Pancreas (tissue), 10 donors: ENCODE results near the gene ALKBH7. TPM values are rescaled to one million over a fixed set of nuclear protein-coding genes. Genes with fewer than 3 reads are reported as not detected.
"Not testable (repeated sequence)": the region's sequence is repeated elsewhere in the genome, so short reads cannot be mapped to it uniquely, and the experiment has no call there.

Source experiments
- ATAC-seq, 4 donors: fragments of 200-7000 bp; cut with Tn5 transposase; one replicate each; pipeline versions ENCODE4 v1.8.0 to v1.9.1; 2020; ENCODE audit warnings: mild to moderate bottlenecking in 4 of 4, moderate library complexity in 4 of 4
- DNase-seq, 6 donors: peaks; one replicate each; pipeline ENCODE4 v3.0.0-alpha.2; 2020
- FAIRE-seq: peaks from 2 replicates; lab custom pipeline; 2012; peaks lifted over from hg19 to GRCh38; lab: Jason Lieb, UNC
- H3K27ac ChIP-seq, 4 donors: fragments of 200-600 bp; sonication (generic); 1 replicate in 3 of 4; 2 replicates in 1 of 4; pipeline versions ENCODE4 v1.5.0 to v1.8.0; 2020
- H3K27me3 ChIP-seq, 4 donors: fragments of 200-600 bp; one replicate each; pipeline ENCODE4 v1.8.0; 2021
- H3K36me3 ChIP-seq, 3 donors: fragments of 200-600 bp; sonication (generic) in 1 of 3; one replicate each; pipeline versions ENCODE4 v1.5.0 to v1.8.0; 2020 to 2021
- H3K4me1 ChIP-seq, 3 donors: fragments of 200-600 bp; one replicate each; pipeline ENCODE4 v1.8.0; 2021
- H3K4me3 ChIP-seq, 4 donors: fragments of 200-600 bp; sonication (generic) in 2 of 4; one replicate each; pipeline versions ENCODE4 v1.5.0 to v1.8.0; 2020 to 2021
- H3K9me3 ChIP-seq, 4 donors: fragments of 200-600 bp; one replicate each; pipeline ENCODE4 v1.8.0; 2021
- CTCF ChIP-seq, 4 donors: fragments of 200-600 bp; sonication (generic) in 3 of 4; IDR thresholded peaks; one replicate each; pipeline versions ENCODE4 v1.5.0 to v1.8.0; 2021; ENCODE audit warnings: antibody characterized with exemption in 4 of 4
- WGBS, 2 donors: extraction: QIAGEN DNeasy Blood & Tissue Kit; methylation state at CpG; one replicate each; pipeline ENCODE4 v1.1.7; 2013; 5-methylcytosine and 5-hydroxymethylcytosine counted together
- intact Hi-C, 3 donors: fragments of 100-400 bp; cut with DNase I; formaldehyde crosslinking; loops; one replicate each; pipeline versions ENCODE4 v1.11.1 to v1.14.2; 2022
- polyA plus RNA-seq, 2 donors: library from polyadenylated mRNA; stranded (reverse); fragments of 200-250 nt; gene quantifications; one replicate each; pipeline ENCODE4 v1.2.3, GENCODE V29; 2013
- total RNA-seq, 6 donors: library from RNA; stranded (reverse); fragmentation: NEBNext Ultra II Directional in 4 of 6; extraction: Animal tissue kit (Norgen Biotek cat#: 25700) in 4 of 6; gene quantifications; one replicate each; pipeline versions ENCODE4 v1.2.1 to v1.2.4, GENCODE V29; 2021 to 2023
- donor health status: healthy with polysubstance abuse.
- donor health status: DM: no; HTN: no; CAD: no; lungs with moderate emphysema.
- donor health status: DM: no; HTN: no; CAD: no.
- donor health status: control.
- donor health status: control.
- donor health status: Bipolar disorder and iron deficiency.
- donor health status: DM: yes; HTN: yes; CAD: no.
- donor health status: DM: no; HTN: no; CAD: no.
- donor health status: DM: no; HTN: no; CAD: no.
- donor health status: DM: yes; HTN: yes; CAD: no.

Gene ALKBH7
- total and polyA plus RNA-seq, 8 donors: 29.3 to 69.4 (median 53.4) TPM

GRCh38 chr19:6352381-6353165 lies 20.0 kb upstream of the ALKBH7 start:
- ATAC-seq (no peak), FAIRE-seq (no peak), DNase-seq (no peak)
- no peak for TF ChIP-seq CTCF (IDR thresholded peaks at IDR 0.05)
- intact Hi-C loops: no loop called here
- no peaks in the 10 kb centered on the region for H3K4me1 ChIP-seq
- H3K27me3 ChIP-seq: no peaks in the 10 kb centered on the region
- no peaks in the 10 kb centered on the region for H3K9me3 ChIP-seq
- no peaks in the 10 kb centered on the region for H3K36me3 ChIP-seq
- no peak overlapping the region for H3K4me3 ChIP-seq
- no peak overlapping the region for H3K27ac ChIP-seq
- 79 to 83% methylated on average over 2 of the region's 2 CpGs for WGBS, 2 donors

GRCh38 chr19:6354098-6354674 lies 18.4 kb upstream of the ALKBH7 start:
- H3K27ac ChIP-seq: no peak overlapping the region
- DNase-seq (peak in 1 of 6 donors; percentile 2), FAIRE-seq (no peak), ATAC-seq (no peak)
- H3K4me1 ChIP-seq: no peaks in the 10 kb centered on the region
- H3K9me3 ChIP-seq: no peaks in the 10 kb centered on the region
- 54 to 62% methylated on average over 4 of the region's 4 CpGs for WGBS, 2 donors
- H3K4me3 ChIP-seq: no peak overlapping the region
- H3K36me3 ChIP-seq: no peaks in the 10 kb centered on the region
- TF ChIP-seq CTCF (IDR thresholded peaks at IDR 0.05): peak in 2 of 4 donors; percentile 6 to 15
- intact Hi-C loops: no loop called here
- no peaks in the 10 kb centered on the region for H3K27me3 ChIP-seq

GRCh38 chr19:6355321-6356040 lies 17.1 kb upstream of the ALKBH7 start:
- intact Hi-C loops, H3K27me3 ChIP-seq, H3K36me3 ChIP-seq, H3K4me1 ChIP-seq, H3K4me3 ChIP-seq, H3K9me3 ChIP-seq, FAIRE-seq, ATAC-seq, H3K27ac ChIP-seq: not testable (repeated sequence)
- peak in 1 of 6 donors; percentile 24 for DNase-seq
- WGBS, 2 donors: 88 to 93% methylated on average over 25 to 39 of the region's 46 CpGs

- ATAC-seq (no peak), DNase-seq (peak in 1 of 6 donors; percentile 20), FAIRE-seq (no peak)
- H3K4me3 ChIP-seq: no peak overlapping the region
- H3K27me3 ChIP-seq: no peaks in the 10 kb centered on the region
- no peaks in the 10 kb centered on the region for H3K9me3 ChIP-seq
- H3K4me1 ChIP-seq: peaks cover 0 to under 1% (median 0%) of the 10 kb centered on the region in 3 donors
- TF ChIP-seq CTCF (IDR thresholded peaks at IDR 0.05): no peak
- WGBS, 2 donors: 84 to 88% methylated on average over 14 of the region's 14 CpGs
- no peaks in the 10 kb centered on the region for H3K36me3 ChIP-seq
- intact Hi-C loops: no loop called here
- no peak overlapping the region for H3K27ac ChIP-seq
Measured at GRCh38 chr19:6357174-6357573, 15.4 kb upstream of the ALKBH7 start.

- intact Hi-C loops: no loop called here
- H3K9me3 ChIP-seq: no peaks in the 10 kb centered on the region
- WGBS, 2 donors: 39 to 49% methylated on average over 7 to 9 of the region's 9 CpGs
- peaks cover 0 to 6% (median 6%) of the 10 kb centered on the region in 3 donors for H3K4me1 ChIP-seq
- H3K4me3 ChIP-seq: no peak overlapping the region
- TF ChIP-seq CTCF (IDR thresholded peaks at IDR 0.05): no peak
- ATAC-seq (no peak), FAIRE-seq (no peak), DNase-seq (no peak)
- H3K27me3 ChIP-seq: no peaks in the 10 kb centered on the region
- no peak overlapping the region for H3K27ac ChIP-seq
- no peaks in the 10 kb centered on the region for H3K36me3 ChIP-seq
Measured at GRCh38 chr19:6358003-6358402, 14.6 kb upstream of the ALKBH7 start.
